ENCODE measurements around the gene ITIH4.

The ITIH4 gene

DNA sequence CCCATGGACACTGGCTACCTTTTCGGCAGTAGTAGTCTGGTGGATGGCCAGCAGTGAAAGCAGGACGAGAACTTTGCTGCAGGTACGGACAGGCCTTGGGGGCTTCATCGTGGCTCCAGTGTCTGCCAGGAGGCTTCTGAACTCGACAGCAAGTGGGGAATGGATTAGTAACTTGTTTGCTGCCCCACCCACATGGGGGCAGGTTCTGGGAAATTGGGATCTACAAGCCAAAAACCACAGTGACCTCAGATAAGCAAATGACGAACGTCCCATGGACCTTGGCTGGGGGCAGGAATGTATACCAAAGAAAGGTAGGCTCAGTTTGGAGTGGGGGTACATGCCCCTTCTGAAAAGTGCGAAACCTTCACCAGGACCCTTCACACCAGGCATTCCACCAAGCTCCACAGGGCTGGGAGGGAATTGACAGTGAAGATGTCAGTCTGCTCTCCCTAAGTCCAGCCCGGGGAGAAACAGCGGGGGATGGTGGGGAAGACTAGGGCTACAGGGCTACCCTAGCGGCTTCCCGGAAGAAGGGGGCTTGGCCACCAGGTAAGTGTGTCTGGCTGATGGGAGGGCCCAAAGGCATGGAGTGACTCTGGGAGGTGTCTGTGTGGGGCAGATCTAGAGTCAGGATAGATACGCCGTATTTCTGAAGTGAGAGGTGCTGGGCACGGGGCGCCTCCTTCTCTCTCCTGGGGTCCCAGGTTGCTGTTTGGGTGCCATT lies at the start of gene ITIH4:
Gene ITIH4, minus strand, starts transcription at position 138 of the 724 bp plus-strand sequence. Its CDS starts 30 bp downstream, at position 108.
- DNase-seq (ENCODE audit: low read depth in 2 of 2, low spot score in 1 of 2) = no peak

DNA sequence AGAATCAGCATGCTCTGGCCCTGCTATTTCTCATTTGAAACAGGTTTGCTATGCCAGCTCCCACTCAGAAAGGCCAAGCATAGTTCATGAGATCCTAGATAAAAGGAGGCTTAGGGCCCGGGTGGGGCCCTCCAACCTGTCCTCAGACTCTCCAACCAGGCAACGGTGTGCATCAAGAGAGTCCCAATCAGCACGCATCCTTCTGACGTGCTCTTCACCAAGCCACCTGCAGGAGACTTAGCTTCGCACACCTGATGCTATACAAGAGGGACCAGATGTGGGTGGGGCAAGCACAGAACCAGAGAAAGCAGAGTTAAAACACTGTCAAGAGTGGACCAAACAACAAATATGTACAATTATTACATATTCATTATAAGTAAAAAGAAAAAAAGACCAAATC lies 49.6 kb upstream of the ITIH4 start:
- no peak for DNase-seq (ENCODE audit: low read depth in 2 of 2, low spot score in 1 of 2)

DNA sequence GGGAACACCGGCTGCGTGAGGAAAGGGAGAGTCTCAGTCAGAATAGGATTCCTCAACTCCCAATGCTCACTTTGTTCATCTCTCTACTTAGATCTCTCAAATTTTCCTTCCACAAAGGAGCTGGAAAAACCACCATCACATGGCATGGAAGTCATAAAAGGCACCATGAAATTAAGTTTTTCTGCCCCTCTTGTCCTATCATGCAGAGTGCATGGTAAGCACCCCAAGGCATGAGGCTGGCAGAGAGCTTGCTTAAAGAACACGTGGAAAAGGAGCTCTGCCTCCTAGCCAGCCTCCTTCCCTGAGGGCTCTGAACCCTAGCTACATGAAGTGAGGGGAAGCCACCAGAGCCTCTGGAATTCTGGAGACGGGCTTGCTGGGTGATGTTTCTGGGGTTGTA lies 49.1 kb upstream of the ITIH4 start:
- no peak for DNase-seq (ENCODE audit: low read depth in 2 of 2, low spot score in 1 of 2)

DNA sequence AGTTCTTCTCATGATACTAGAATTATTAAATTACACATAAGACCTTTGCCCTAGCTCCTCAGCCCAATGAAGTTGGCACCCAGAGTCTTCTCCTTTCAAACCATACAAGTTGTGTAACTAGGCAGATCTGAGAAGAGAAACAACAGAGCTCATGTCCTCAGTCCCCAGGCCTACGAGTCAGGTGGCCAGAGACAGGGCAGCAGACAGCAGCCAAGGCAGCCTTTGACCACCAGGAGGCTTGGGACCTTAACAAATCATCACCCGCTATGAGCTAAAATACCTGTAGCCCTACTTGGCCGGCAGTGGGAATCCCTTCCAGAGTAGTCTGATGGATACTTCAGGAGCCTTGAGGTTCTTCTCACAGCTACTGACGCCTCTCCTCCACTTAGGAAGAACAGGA lies 48.6 kb upstream of the ITIH4 start:
- DNase-seq (ENCODE audit: low read depth in 2 of 2, low spot score in 1 of 2) = no peak

DNA sequence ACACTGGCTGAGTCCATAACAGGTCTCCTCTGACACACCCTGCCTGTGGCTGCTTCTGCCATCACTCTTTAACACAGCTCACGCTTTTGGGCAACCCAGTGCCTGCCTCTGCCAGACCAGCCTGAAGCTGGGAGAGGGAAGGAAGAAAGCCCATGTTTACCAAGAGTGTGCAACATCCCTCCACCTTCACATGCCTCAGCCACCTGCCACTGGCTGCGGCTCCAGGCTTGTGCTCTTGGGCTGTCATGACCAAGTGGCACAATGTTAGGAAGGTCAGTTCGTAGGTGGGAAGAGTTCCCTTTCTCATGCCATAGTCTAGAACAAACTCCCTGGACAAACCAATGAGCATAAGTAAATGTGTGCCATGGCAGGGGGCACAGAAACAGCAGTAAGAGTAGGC lies 46.6 kb upstream of the ITIH4 start:
- DNase-seq (ENCODE audit: low read depth in 2 of 2, low spot score in 1 of 2) = no peak

DNA sequence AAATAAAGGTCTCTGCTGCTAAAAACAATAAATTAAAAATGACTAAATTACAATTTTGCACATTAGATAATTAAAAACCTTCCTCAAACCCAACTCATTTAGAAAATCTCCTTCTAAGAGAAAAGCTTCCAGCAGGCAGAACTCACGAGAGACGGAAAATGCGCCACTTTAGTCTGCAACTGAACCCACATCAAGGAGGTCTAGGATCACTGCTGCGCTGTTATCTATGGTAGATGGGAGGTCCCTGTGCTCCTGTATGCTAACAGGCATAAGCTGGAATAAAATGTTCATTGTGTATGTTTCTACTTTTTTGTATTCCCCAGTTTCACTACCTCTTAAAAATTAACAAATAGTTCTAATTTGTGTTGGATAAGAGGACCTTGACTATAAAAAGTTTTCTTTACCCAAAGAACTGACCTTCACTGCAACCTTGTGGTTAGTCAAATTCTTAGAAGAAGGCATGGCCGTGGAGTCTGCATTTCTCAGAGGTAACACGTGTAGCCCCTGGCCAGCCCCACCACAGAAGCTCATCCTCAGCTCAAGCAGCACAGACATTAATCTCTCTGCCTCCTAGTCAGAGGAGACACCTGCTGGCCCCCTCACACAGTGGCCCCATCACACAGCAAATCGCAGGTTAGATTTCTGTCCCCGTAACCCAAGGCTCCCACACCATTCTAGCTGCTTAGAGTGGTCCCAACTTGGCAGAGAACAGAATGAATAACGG lies 44.6 kb upstream of the ITIH4 start:
- DNase-seq (ENCODE audit: low read depth in 2 of 2, low spot score in 1 of 2) = no peak

DNA sequence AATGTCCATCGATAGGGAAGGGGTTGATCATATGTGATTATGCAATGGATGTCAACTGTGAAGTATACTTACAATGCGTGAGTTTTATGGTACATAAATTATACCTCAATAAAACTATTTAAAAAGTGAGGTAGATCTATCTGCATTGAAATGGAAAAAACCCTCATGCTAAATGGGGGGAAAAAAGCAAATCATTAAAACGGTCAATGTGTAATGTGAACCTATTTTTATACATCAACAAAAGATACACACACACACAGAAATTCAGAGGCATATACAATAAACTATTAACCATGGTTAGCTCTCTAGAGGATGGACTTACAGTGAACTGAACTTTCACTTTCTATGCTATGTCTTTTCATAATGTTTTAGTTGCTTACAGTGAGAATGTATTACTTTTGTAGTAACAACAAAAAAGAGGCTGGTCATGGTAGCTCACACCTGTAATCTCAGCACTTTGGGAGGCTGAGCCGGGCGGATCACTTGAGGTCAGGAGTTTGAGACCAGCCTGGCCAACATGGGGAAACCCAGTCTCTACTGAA lies 43.8 kb upstream of the ITIH4 start:
- DNase-seq (ENCODE audit: low read depth in 2 of 2, low spot score in 1 of 2) = no peak

DNA sequence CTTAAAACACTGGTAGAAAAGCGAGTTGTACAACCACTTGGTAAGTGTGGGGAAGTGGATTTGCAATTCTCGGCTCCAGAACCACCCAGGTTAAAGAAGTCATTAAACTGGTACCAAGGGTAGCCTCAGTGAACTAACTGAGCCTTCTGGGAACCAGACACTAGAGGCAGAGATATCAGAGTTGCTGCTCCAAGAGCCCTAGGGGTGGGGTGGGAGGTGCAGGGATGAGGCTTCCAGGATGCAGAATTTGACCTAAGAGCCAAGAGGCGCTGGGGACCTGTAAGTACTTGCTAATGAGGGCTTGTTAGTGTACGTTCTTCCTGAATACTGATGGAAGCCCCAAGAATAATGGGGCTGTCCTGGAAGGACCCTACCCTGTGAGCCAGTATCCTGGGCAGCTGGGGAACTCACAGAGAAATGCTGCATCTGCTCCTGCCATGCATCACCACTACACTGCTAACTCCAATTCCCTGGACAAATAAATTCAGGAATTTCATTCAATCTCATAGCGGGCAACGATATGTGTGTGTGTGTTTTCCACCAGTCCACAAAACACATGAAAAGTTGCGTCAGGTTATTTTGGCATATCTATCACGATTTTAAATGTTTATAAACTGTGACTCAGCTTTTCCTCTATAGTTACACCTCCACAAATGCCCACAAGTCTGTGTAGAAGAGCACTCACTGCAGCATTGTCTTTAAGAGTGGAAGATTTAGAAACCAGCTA lies 43.1 kb upstream of the ITIH4 start:
- no peak for DNase-seq (ENCODE audit: low read depth in 2 of 2, low spot score in 1 of 2)

DNA sequence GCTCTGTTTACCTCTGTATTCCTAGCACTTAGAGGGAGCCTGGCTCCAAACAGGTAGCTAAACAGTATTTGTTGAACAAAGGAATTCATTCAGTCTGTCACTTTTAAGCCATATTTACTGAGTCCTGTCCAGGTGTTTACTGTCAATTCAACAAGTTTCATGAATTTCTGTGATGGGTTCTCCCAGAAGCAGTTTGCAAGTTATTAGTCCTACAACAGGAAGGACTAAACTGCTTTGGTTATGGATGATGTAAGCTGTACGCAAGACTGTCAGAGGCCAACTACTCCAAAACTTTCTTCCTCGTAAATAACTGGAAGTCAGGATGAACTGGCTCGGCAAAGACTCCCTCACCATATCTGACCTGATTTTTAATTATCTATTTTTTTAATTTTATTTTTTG lies 41.8 kb upstream of the ITIH4 start:
- DNase-seq (ENCODE audit: low read depth in 2 of 2, low spot score in 1 of 2) = no peak

DNA sequence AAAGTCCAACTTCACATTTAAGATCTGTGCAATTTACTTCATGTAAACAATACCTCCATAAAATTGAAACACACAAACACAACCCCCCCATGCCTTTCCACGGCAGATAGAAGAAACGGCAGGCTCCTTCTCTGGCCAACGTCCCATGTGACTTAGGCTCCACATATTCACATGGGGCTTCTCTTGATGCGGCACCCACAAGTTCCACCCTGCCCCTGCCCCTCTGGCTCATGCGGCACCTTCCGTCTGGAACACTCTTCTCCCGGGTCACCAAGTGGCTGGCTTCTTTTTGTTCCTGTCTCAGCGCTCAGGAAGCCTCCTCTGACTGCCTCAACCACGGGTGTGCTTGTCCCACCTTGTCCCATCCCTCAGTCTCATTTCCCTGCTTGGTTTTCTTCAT lies 41.3 kb upstream of the ITIH4 start:
- DNase-seq (ENCODE audit: low read depth in 2 of 2, low spot score in 1 of 2) = no peak

DNA sequence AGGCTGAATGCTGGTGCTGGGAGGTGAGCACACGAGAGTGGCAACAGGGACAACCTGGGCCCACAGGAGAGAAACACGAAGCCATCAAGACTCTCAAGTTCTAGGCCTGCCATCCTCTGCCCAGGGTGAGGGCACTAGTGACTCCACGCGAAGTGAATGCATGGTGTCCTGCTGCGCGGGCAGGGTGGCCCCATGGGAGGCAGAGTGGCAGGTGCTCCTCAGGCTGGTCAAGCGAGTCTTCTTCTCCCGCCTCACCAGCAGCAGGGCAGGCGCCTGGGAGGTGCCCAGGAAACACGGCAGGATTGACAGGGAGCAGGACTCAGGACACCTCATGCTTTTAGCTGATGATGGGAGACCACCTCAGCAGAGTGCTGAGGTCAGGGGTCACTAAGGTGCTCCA lies 40.0 kb upstream of the ITIH4 start:
- no peak for DNase-seq (ENCODE audit: low read depth in 2 of 2, low spot score in 1 of 2)

DNA sequence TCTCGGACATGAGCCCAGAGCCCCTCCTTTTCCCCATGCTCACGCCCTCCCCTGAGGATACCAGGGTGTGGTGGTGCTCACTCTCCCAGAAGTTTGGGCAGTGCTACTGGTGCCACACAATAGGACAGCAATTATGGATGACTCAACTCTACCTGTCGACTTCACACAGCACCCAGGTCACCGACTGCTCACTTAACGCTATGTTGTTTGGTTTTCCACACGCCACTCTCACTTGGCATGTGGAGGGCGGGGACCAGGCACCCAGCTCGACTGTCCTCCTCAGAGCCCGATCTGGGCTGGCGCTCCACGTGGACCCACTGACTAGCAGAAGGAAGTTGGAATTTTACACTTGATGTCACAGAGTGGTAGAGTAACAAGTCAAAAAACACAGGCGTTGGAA lies 36.0 kb upstream of the ITIH4 start:
- no peak for DNase-seq (ENCODE audit: low read depth in 2 of 2, low spot score in 1 of 2)

DNA sequence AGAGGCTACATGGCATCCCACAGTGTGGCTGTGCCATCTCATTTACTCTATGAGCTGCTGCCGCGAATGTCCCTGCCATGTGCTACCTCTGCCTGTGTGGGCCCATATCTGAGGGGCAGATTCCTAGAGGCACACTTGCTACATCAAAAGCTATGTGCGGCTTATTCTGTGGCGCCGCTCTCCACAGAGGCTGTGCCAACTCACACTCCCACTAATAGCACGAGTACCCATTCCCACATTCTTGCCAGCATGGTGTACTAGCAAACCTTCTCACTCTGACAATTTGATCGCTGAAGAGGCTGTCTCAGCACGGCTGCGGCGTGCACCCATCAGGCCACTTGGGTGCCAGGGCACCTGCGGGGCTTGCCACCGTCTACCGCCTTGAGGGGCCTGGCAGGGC lies 35.5 kb upstream of the ITIH4 start:
- no peak for DNase-seq (ENCODE audit: low read depth in 2 of 2, low spot score in 1 of 2)

DNA sequence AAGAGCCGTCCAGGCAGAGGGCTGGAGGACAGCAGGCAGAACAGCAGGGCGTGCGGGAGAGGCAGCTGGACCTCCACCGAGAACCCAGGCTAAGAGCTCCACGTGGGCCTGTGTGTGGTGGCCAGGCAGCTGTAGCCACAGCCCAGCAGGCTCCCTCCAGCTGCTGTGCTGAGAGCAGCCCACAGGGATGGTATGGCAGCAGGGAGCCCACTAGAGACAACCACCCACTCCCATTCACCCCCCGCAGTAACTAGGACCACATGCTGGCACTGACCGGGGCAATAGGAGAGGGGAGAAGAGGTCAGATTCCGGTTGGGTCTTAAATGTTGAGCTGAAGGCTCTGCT lies 29.9 kb upstream of the ITIH4 start:
- DNase-seq (ENCODE audit: low read depth in 2 of 2, low spot score in 1 of 2) = no peak

DNA sequence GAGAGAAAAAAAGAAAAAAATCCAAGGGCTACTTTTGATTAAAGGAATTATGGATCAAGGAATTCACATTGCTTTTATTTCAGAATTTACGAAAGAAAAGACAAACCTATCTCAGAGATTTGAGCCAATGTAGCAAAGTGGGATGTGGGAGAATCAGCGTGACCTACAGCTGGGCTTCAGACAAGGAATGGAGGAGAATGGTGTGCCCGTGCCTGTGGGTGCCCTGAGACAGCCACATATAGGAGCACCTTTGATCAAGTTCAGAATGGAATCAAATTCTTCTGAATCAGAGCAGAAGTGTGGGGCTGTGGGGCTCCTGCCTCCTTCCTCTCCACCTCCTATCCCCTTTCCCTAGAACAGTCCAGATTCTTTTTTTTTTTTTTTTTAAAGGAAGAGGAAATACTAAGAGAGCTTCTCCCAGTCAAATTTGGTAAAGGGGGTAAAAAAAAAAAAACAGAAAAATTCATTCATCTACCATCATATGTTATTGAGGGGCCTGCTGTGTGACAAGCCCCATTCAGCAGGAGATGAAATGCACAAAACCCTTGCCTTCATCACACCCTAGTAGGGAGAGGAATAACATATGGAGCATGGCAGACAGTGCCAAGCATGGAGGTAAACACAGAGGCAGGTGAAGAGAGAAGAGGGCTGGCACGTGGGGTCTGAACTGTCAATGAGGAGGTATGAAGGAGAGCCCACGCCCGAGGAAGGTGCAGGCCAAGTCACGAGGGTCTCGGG lies 29.4 kb upstream of the ITIH4 start:
- DNase-seq (ENCODE audit: low read depth in 2 of 2, low spot score in 1 of 2) = no peak

DNA sequence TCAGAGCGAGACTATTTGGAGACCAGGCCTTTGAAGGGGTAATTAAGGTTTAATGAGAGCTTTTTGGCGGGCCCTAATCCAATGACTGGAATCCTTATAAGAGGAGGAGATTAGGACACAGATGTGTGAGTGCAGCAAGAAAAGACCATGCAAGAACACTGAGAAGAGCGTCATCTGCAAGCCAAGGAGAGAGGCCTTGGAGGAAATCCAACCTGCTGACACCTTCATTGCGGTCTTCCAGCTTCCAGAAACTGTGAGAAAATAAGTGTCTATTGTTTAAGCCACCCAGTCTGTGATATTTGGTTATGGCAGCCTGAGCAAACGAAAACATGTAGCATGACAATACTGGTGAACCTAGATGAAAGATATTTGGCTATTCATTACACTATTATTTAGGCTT lies 27.4 kb upstream of the ITIH4 start:
- DNase-seq (ENCODE audit: low read depth in 2 of 2, low spot score in 1 of 2) = no peak

DNA sequence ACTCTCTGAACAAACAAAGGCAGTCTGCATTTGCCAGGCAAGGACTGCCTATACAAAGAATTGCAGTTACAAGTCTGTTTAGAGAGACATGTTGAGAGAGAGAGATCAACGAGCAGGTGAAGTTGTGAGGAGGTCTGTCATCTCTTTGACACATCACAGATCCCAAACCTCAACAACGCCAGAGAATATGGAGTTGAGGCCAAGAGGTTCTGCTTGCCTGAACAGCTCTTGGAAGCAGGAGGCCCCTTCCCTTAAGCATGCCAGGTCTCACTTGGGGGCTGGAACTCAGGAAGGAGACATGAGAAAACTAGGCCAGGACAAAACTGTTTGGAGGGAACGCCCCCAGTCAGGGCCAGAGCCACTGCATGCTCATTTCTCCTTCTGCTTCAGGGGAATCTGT lies 26.7 kb upstream of the ITIH4 start:
- no peak for DNase-seq (ENCODE audit: low read depth in 2 of 2, low spot score in 1 of 2)

DNA sequence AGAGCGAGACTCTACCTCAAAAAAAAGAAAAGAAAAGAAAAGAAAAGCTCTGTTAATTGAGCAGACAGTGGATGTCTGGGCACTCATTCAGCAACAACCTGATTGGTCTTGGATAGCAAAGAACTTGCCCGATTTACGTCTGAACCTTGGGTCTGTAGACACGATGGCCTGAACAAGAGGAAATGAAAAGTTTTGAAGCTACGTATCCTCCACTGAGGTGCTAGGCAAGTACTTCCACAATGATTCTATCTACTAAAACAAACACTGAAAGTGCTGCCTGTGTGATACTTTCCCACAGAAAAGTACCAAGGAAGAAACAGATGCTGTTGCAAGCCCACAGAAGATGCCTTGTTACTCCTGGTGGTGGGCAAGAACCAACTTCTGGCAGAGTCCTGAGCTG lies 26.2 kb upstream of the ITIH4 start:
- DNase-seq (ENCODE audit: low read depth in 2 of 2, low spot score in 1 of 2) = no peak

DNA sequence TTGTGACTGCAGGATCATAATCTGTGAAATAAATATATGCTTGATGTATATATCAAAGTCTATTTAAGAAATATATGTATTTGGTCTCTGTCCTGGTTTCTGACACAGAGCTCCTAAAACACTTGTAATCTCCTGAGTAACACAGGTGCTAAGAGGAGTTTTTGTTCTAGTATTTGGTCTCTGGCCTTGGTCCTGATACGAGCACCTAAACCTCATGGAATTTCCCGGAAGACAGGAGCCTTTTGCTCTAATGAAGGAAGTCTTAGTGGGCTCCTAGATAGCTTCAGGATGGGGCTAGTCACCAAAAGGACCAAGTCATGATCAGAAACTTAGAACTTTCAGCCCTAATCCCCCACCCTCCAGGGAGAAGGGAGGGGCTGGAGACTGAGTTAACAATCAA lies 23.5 kb upstream of the ITIH4 start:
- no peak for DNase-seq (ENCODE audit: low read depth in 2 of 2, low spot score in 1 of 2)

DNA sequence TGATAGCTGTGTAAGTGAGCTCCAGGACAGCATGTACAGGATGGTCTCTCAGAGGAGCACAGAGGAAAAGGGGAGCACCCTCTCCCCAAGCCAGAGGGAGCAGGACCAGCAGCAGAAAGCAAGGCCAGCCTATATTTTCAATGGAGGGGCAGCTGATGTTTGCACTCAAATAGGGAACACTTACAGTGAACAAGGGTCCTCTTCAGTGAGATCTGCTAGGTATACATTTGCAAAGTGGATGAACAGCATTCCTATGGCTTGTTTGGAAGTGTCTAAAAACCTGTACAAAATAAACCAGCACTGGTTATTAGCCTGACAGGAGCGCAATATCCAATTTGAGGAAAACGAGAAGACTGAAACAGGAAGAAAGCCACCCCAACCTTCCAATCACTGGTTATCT lies 21.9 kb upstream of the ITIH4 start:
- no peak for DNase-seq (ENCODE audit: low read depth in 2 of 2, low spot score in 1 of 2)

DNA sequence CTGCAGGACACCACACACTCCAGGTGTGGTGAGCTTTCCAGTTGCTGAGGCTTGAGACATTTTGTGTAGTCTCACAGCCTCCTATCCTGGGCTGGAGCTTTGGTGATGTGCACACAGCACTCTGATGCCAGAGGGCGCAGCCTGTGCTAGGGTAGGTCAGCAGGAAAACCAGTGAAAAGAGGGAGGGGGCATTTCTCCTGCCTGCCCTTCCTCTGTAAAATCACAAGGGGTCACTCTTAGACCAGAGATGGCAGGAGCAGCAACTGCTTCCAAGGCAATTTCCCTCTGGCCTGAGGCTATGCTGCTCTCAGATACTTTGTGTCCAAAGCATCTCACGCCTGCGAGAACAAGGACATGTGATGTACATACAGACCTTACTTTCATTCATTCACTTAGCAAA lies 20.9 kb upstream of the ITIH4 start:
- no peak for DNase-seq (ENCODE audit: low read depth in 2 of 2, low spot score in 1 of 2)
